ENCODE results near the gene GSK3B.
A peak's percentile ranks its signal among the peaks of the same experiment; 100 is the strongest.

Gene GSK3B

GRCh38 chr3:119965692-119966091 is 128.6 kb downstream of the GSK3B start:
- Histone ChIP-seq H3K36me3 (ENCODE audit: control insufficient read depth, insufficient read depth, low read length, severe bottlenecking) (no peaks in the 10 kb centered on the region), H3K27me3 (replicated peaks; ENCODE audit: control insufficient read depth, insufficient read depth, low read length) (no peaks in the 10 kb centered on the region), H3K4me1 (ENCODE audit: control insufficient read depth, insufficient read depth, low read length) (no peaks in the 10 kb centered on the region), H3K4me3 (ENCODE audit: low read length) (no peak overlapping the region), H3K9ac (ENCODE audit: low read length) (no peak overlapping the region), H3K9me3 (ENCODE audit: control insufficient read depth, low read length) (peaks cover 6% of the 10 kb centered on the region)
- no peak for DNase-seq (ENCODE audit: low read depth)

DNA sequence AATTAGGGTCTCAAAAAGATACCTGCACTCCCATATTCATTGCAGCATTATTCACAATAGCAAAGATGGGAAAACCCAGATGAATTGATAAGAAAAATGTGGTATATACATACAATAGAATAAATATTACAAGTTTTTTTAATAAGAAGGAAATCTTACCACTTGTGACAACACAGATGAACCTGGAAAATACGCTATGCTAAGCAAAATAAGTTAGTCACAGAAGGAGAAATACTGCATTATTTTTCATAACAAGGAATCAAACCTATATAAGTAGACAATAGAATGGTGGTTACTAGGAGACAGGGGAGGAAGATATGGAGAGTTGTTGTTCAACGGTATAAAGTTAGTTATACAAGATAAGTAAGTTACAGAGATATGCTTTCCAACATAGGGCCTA is 130.0 kb downstream of the GSK3B start:
- Histone ChIP-seq H3K27me3 (replicated peaks; ENCODE audit: control insufficient read depth, insufficient read depth, low read length) (no peaks in the 10 kb centered on the region), H3K9ac (ENCODE audit: low read length) (no peak overlapping the region), H3K36me3 (ENCODE audit: control insufficient read depth, insufficient read depth, low read length, severe bottlenecking) (no peaks in the 10 kb centered on the region), H3K4me3 (ENCODE audit: low read length) (no peak overlapping the region), H3K4me1 (ENCODE audit: control insufficient read depth, insufficient read depth, low read length) (no peaks in the 10 kb centered on the region), H3K9me3 (ENCODE audit: control insufficient read depth, low read length) (peaks cover 6% of the 10 kb centered on the region)
- no peak for DNase-seq (ENCODE audit: low read depth)

DNA sequence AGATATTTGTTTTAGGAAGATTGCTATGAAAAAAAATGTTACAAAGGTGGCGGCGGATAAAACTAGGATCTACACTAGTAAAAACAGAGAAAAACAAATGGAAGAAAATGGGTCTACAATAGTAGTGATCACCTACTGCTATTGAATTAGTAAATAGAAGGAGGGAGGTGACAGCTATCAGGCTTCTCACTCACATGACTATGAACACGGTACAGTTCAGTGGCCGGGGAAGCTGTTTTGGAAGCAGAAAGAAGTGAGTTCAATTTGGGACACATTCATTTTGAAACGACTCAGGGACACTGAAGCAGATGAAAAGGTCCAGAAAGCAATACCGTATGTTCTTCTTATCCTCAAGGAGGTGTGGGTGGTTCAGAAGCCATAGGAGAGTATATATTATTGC is 138.3 kb downstream of the GSK3B start:
- Histone ChIP-seq H3K9ac (ENCODE audit: low read length) (no peak overlapping the region), H3K36me3 (ENCODE audit: control insufficient read depth, insufficient read depth, low read length, severe bottlenecking) (no peaks in the 10 kb centered on the region), H3K4me1 (ENCODE audit: control insufficient read depth, insufficient read depth, low read length) (no peaks in the 10 kb centered on the region), H3K27me3 (replicated peaks; ENCODE audit: control insufficient read depth, insufficient read depth, low read length) (no peaks in the 10 kb centered on the region), H3K9me3 (ENCODE audit: control insufficient read depth, low read length) (no peaks in the 10 kb centered on the region), H3K4me3 (ENCODE audit: low read length) (no peak overlapping the region)
- DNase-seq (ENCODE audit: low read depth) = no peak

DNA sequence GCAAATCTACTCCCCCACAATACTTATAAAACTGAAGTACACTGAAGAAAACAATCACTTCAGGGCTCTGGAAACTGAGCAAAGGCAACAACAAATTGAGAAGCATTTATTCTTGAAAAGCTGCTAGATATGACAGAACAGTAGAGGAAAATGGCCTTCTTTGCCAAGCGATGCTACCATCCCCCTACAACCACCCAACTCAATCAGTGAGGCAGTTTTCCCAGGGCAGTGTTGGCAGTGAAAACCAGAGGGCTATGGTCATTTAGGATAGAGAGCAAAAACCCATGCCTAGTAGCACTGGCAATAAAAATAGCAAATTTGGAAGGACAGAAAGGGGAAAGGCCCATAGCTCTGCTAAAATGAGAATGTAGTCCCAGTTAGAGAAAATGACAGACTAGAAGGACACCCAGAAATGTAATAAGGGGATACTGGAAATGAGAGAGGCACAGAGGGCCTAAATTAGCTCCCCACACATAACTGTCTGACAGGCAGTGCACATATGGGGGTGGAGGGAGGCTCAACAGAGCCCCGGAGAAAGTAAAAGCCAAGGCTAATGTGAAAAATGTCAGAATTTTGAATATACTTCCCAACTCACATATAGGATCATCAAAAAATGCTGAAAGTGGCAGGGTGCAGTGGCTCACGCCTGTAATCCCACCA is 143.5 kb downstream of the GSK3B start:
- H3K9me3 ChIP-seq (ENCODE audit: control insufficient read depth, low read length) = no peaks in the 10 kb centered on the region
- DNase-seq (ENCODE audit: low read depth) = no peak
- no peak overlapping the region for H3K9ac ChIP-seq (ENCODE audit: low read length)
- H3K27me3 ChIP-seq (replicated peaks; ENCODE audit: control insufficient read depth, insufficient read depth, low read length) = no peaks in the 10 kb centered on the region
- peaks cover 4% of the 10 kb centered on the region for H3K36me3 ChIP-seq (ENCODE audit: control insufficient read depth, insufficient read depth, low read length, severe bottlenecking)
- no peaks in the 10 kb centered on the region for H3K4me1 ChIP-seq (ENCODE audit: control insufficient read depth, insufficient read depth, low read length)
- H3K4me3 ChIP-seq (ENCODE audit: low read length) = no peak overlapping the region

DNA sequence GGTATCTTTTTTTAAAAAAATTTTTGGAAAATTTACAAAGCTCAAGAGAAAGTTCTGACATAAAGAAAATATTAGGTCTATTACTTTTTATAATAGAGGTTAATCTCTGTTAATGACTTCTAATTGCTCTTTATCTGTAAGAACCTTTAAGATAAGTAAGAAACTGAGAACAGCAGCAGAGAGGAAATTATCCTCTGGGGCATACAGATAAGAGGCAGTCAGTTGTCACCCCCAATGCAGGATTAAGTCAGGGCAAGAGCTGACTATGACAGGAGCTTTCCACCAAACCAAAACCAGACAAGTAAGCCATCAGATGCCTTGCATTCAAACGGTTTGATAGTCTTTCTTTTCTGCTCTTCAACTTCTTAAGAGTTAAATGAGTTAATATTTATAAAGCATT is 149.0 kb downstream of the GSK3B start:
- H3K27me3 ChIP-seq (replicated peaks; ENCODE audit: control insufficient read depth, insufficient read depth, low read length) = no peaks in the 10 kb centered on the region
- no peak for DNase-seq (ENCODE audit: low read depth)
- H3K4me3 ChIP-seq (ENCODE audit: low read length) = no peak overlapping the region
- no peak overlapping the region for H3K9ac ChIP-seq (ENCODE audit: low read length)
- peaks cover 18% of the 10 kb centered on the region for H3K36me3 ChIP-seq (ENCODE audit: control insufficient read depth, insufficient read depth, low read length, severe bottlenecking)
- H3K9me3 ChIP-seq (ENCODE audit: control insufficient read depth, low read length) = no peaks in the 10 kb centered on the region
- H3K4me1 ChIP-seq (ENCODE audit: control insufficient read depth, insufficient read depth, low read length) = no peaks in the 10 kb centered on the region

DNA sequence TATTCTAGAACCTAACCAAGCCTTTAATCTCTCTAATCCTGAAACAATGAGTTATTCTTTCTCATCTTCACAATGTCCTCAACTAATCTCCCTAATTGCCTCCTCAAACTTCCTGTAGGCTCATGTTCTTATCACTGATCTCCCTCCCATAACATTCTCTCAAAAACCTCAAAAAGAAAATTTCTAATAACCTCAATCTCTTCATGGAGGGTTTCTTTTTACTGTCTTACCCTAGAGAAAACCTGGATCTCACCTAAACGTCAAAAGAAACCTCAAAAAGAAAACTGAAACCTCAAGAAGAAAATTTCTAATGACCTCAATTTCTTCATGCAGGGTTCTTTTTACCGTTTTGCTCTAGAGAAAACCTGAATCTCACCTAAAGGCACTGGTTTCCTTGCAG is 150.2 kb downstream of the GSK3B start:
- Histone ChIP-seq H3K9me3 (ENCODE audit: control insufficient read depth, low read length) (no peaks in the 10 kb centered on the region), H3K9ac (ENCODE audit: low read length) (no peak overlapping the region), H3K4me3 (ENCODE audit: low read length) (no peak overlapping the region), H3K4me1 (ENCODE audit: control insufficient read depth, insufficient read depth, low read length) (no peaks in the 10 kb centered on the region), H3K27me3 (replicated peaks; ENCODE audit: control insufficient read depth, insufficient read depth, low read length) (no peaks in the 10 kb centered on the region), H3K36me3 (ENCODE audit: control insufficient read depth, insufficient read depth, low read length, severe bottlenecking) (peaks cover 18% of the 10 kb centered on the region)
- DNase-seq (ENCODE audit: low read depth) = no peak

DNA sequence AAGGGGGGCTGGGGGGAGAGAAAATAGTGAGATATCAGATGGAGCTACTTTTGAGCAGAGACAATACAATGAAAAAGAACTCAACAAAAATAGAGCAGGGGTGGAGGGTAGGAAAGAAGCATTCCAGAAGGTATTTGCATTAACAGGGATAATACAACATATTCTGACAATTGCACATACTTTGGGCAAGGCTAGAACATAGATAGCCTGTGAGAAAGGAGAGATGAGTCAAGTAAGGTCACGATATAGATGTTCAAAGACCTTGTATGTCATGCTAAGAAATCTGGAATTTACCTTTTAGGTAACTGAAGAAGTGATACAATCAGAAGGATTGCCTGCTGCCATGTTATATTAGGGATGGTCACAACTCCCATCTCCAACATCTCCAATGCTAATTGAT is 155.2 kb downstream of the GSK3B start:
- peaks cover 4% of the 10 kb centered on the region for H3K36me3 ChIP-seq (ENCODE audit: control insufficient read depth, insufficient read depth, low read length, severe bottlenecking)
- no peaks in the 10 kb centered on the region for H3K9me3 ChIP-seq (ENCODE audit: control insufficient read depth, low read length)
- H3K9ac ChIP-seq (ENCODE audit: low read length) = no peak overlapping the region
- H3K4me1 ChIP-seq (ENCODE audit: control insufficient read depth, insufficient read depth, low read length) = no peaks in the 10 kb centered on the region
- H3K4me3 ChIP-seq (ENCODE audit: low read length) = no peak overlapping the region
- no peak for DNase-seq (ENCODE audit: low read depth)
- no peaks in the 10 kb centered on the region for H3K27me3 ChIP-seq (replicated peaks; ENCODE audit: control insufficient read depth, insufficient read depth, low read length)

- no peak for DNase-seq (ENCODE audit: low read depth)
- Histone ChIP-seq H3K4me1 (ENCODE audit: control insufficient read depth, insufficient read depth, low read length) (peaks cover 3% of the 10 kb centered on the region), H3K9me3 (ENCODE audit: control insufficient read depth, low read length) (no peaks in the 10 kb centered on the region), H3K4me3 (ENCODE audit: low read length) (no peak overlapping the region), H3K27me3 (replicated peaks; ENCODE audit: control insufficient read depth, insufficient read depth, low read length) (no peaks in the 10 kb centered on the region), H3K36me3 (ENCODE audit: control insufficient read depth, insufficient read depth, low read length, severe bottlenecking) (no peaks in the 10 kb centered on the region), H3K9ac (ENCODE audit: low read length) (no peak overlapping the region)
Measured at GRCh38 chr3:119937229-119937628, 157.0 kb downstream of the GSK3B start.

GRCh38 chr3:119934249-119934648 is 160.0 kb downstream of the GSK3B start:
- no peak for DNase-seq (ENCODE audit: low read depth)
- Histone ChIP-seq H3K4me1 (ENCODE audit: control insufficient read depth, insufficient read depth, low read length) (peaks cover 12% of the 10 kb centered on the region), H3K36me3 (ENCODE audit: control insufficient read depth, insufficient read depth, low read length, severe bottlenecking) (no peaks in the 10 kb centered on the region), H3K9ac (ENCODE audit: low read length) (no peak overlapping the region), H3K9me3 (ENCODE audit: control insufficient read depth, low read length) (no peaks in the 10 kb centered on the region), H3K4me3 (ENCODE audit: low read length) (no peak overlapping the region), H3K27me3 (replicated peaks; ENCODE audit: control insufficient read depth, insufficient read depth, low read length) (no peaks in the 10 kb centered on the region)

DNA sequence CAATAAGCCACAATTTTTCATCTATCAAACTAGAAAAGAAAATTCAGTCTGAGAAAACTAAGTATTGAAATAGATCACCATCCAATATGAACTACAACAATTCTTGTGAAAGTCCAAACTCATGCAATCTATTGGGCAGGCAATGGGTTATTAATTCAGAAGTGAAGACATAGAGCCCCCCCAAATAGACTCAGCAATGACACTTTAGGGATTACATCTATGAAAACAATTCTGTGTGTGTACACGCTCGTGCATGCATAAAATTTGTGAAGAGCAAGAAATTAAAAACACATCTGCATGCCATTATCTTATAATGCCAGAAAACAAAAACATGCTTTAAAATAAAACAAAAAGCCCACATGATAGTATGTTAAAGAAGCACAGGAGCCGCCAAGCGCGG is 161.0 kb downstream of the GSK3B start:
- Histone ChIP-seq H3K9me3 (ENCODE audit: control insufficient read depth, low read length) (no peaks in the 10 kb centered on the region), H3K4me1 (ENCODE audit: control insufficient read depth, insufficient read depth, low read length) (peaks cover 12% of the 10 kb centered on the region), H3K9ac (ENCODE audit: low read length) (no peak overlapping the region), H3K36me3 (ENCODE audit: control insufficient read depth, insufficient read depth, low read length, severe bottlenecking) (no peaks in the 10 kb centered on the region), H3K4me3 (ENCODE audit: low read length) (no peak overlapping the region), H3K27me3 (replicated peaks; ENCODE audit: control insufficient read depth, insufficient read depth, low read length) (no peaks in the 10 kb centered on the region)
- no peak for DNase-seq (ENCODE audit: low read depth)

DNA sequence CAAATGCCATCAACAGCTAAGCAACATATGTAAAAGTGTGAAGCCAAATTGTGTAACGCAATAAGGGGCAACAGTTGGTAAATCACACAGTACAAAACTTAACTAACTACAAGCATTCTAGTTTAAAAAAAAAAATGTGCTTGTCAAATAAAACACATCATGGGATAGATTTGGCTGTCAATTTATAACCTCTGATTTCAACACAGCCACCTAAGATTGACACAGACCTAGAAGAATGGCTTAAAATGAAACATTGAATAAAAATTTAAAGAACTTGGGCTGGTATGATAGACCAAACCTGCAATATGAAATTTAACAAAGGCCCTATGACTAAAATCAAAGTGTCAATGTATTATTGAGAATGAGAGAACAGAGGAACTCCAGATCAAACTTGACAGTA is 164.0 kb downstream of the GSK3B start:
- no peaks in the 10 kb centered on the region for H3K9me3 ChIP-seq (ENCODE audit: control insufficient read depth, low read length)
- DNase-seq (ENCODE audit: low read depth) = peak; percentile 6

GRCh38 chr3:119927190-119927589 is 167.1 kb downstream of the GSK3B start:
- Histone ChIP-seq H3K4me1 (ENCODE audit: control insufficient read depth, insufficient read depth, low read length) (peaks cover 9% of the 10 kb centered on the region), H3K9ac (ENCODE audit: low read length) (no peak overlapping the region), H3K4me3 (ENCODE audit: low read length) (no peak overlapping the region), H3K27me3 (replicated peaks; ENCODE audit: control insufficient read depth, insufficient read depth, low read length) (no peaks in the 10 kb centered on the region), H3K9me3 (ENCODE audit: control insufficient read depth, low read length) (no peaks in the 10 kb centered on the region), H3K36me3 (ENCODE audit: control insufficient read depth, insufficient read depth, low read length, severe bottlenecking) (no peaks in the 10 kb centered on the region)
- no peak for DNase-seq (ENCODE audit: low read depth)

More for the DNA sequence above, 164.0 kb downstream of the GSK3B start:
- H3K4me3 ChIP-seq (ENCODE audit: low read length) = no peak overlapping the region
- H3K27me3 ChIP-seq (replicated peaks; ENCODE audit: control insufficient read depth, insufficient read depth, low read length) = no peaks in the 10 kb centered on the region
- H3K9ac ChIP-seq (ENCODE audit: low read length) = no peak overlapping the region
- no peaks in the 10 kb centered on the region for H3K36me3 ChIP-seq (ENCODE audit: control insufficient read depth, insufficient read depth, low read length, severe bottlenecking)
- peaks cover 12% of the 10 kb centered on the region for H3K4me1 ChIP-seq (ENCODE audit: control insufficient read depth, insufficient read depth, low read length)

All from adipocyte (in vitro differentiated cells).